ENCODE measurements around the gene DHRS7C.

The DHRS7C gene

GRCh38 chr17:9818760-9819159 lies 27.4 kb upstream of the DHRS7C start:
- no peak overlapping the region for H3K4me3 ChIP-seq (ENCODE audit: low read length)
- H3K4me1 ChIP-seq (ENCODE audit: low read length): no peaks in the 10 kb centered on the region
- no peaks in the 10 kb centered on the region for H4K20me1 ChIP-seq (ENCODE audit: insufficient read depth, low read length)
- no peak overlapping the region for H3K27ac ChIP-seq (ENCODE audit: low read length)
- H3K9me3 ChIP-seq (ENCODE audit: insufficient read depth, low read length): no peaks in the 10 kb centered on the region
- H3K27me3 ChIP-seq (ENCODE audit: low read depth, low read length): no peaks in the 10 kb centered on the region
- H3K9ac ChIP-seq (ENCODE audit: low read length): no peak overlapping the region
- no peaks in the 10 kb centered on the region for H3K79me2 ChIP-seq (ENCODE audit: low read length)
- no peak for TF ChIP-seq CTCF (IDR thresholded peaks at IDR 0.05; ENCODE audit: low read depth, low read length)
- no peak for TF ChIP-seq EZH2phosphoT487 (IDR thresholded peaks at IDR 0.05; ENCODE audit: low read depth)
- H3K36me3 ChIP-seq (replicated peaks; ENCODE audit: low read depth, low read length): no peaks in the 10 kb centered on the region
- no peak overlapping the region for H2AFZ ChIP-seq (ENCODE audit: low read depth, low read length)
- H3K4me2 ChIP-seq (ENCODE audit: low read length): no peak overlapping the region

- H3K4me1 ChIP-seq (ENCODE audit: low read length): no peaks in the 10 kb centered on the region
- no peak overlapping the region for H3K4me3 ChIP-seq (ENCODE audit: low read length)
- H4K20me1 ChIP-seq (ENCODE audit: insufficient read depth, low read length): no peaks in the 10 kb centered on the region
- no peaks in the 10 kb centered on the region for H3K27me3 ChIP-seq (ENCODE audit: low read depth, low read length)
- no peaks in the 10 kb centered on the region for H3K36me3 ChIP-seq (replicated peaks; ENCODE audit: low read depth, low read length)
- H3K27ac ChIP-seq (ENCODE audit: low read length): no peak overlapping the region
- no peak for TF ChIP-seq EZH2phosphoT487 (IDR thresholded peaks at IDR 0.05; ENCODE audit: low read depth)
- TF ChIP-seq CTCF (IDR thresholded peaks at IDR 0.05; ENCODE audit: low read depth, low read length): no peak
- no peaks in the 10 kb centered on the region for H3K9me3 ChIP-seq (ENCODE audit: insufficient read depth, low read length)
- no peaks in the 10 kb centered on the region for H3K79me2 ChIP-seq (ENCODE audit: low read length)
- no peak overlapping the region for H2AFZ ChIP-seq (ENCODE audit: low read depth, low read length)
- H3K9ac ChIP-seq (ENCODE audit: low read length): no peak overlapping the region
- H3K4me2 ChIP-seq (ENCODE audit: low read length): no peak overlapping the region
These were observed 25.7 kb upstream of the DHRS7C start for GRCh38 chr17:9817086-9817485.

- Histone ChIP-seq H4K20me1 (ENCODE audit: insufficient read depth, low read length) (no peaks in the 10 kb centered on the region), H3K4me1 (ENCODE audit: low read length) (no peaks in the 10 kb centered on the region), H3K27me3 (ENCODE audit: low read depth, low read length) (no peaks in the 10 kb centered on the region), H3K79me2 (ENCODE audit: low read length) (no peaks in the 10 kb centered on the region), H3K9ac (ENCODE audit: low read length) (no peak overlapping the region), H3K4me2 (ENCODE audit: low read length) (no peak overlapping the region), H3K27ac (ENCODE audit: low read length) (no peak overlapping the region), H2AFZ (ENCODE audit: low read depth, low read length) (no peak overlapping the region), H3K9me3 (ENCODE audit: insufficient read depth, low read length) (no peaks in the 10 kb centered on the region), H3K4me3 (ENCODE audit: low read length) (no peak overlapping the region), H3K36me3 (replicated peaks; ENCODE audit: low read depth, low read length) (no peaks in the 10 kb centered on the region)
- TF ChIP-seq CTCF (IDR thresholded peaks at IDR 0.05; ENCODE audit: low read depth, low read length) (no peak), EZH2phosphoT487 (IDR thresholded peaks at IDR 0.05; ENCODE audit: low read depth) (no peak)
These were observed 25.1 kb upstream of the DHRS7C start for GRCh38 chr17:9816472-9816871.

GRCh38 chr17:9814337-9814945 lies 23.0 kb upstream of the DHRS7C start:
- H3K27ac ChIP-seq (ENCODE audit: low read length): no peak overlapping the region
- no peaks in the 10 kb centered on the region for H3K4me1 ChIP-seq (ENCODE audit: low read length)
- no peak overlapping the region for H3K9ac ChIP-seq (ENCODE audit: low read length)
- no peaks in the 10 kb centered on the region for H3K27me3 ChIP-seq (ENCODE audit: low read depth, low read length)
- H4K20me1 ChIP-seq (ENCODE audit: insufficient read depth, low read length): no peaks in the 10 kb centered on the region
- H3K4me3 ChIP-seq (ENCODE audit: low read length): no peak overlapping the region
- no peak overlapping the region for H3K4me2 ChIP-seq (ENCODE audit: low read length)
- H3K79me2 ChIP-seq (ENCODE audit: low read length): no peaks in the 10 kb centered on the region
- TF ChIP-seq CTCF (IDR thresholded peaks at IDR 0.05; ENCODE audit: low read depth, low read length): no peak
- TF ChIP-seq EZH2phosphoT487 (IDR thresholded peaks at IDR 0.05; ENCODE audit: low read depth): no peak
- no peaks in the 10 kb centered on the region for H3K36me3 ChIP-seq (replicated peaks; ENCODE audit: low read depth, low read length)
- H3K9me3 ChIP-seq (ENCODE audit: insufficient read depth, low read length): no peaks in the 10 kb centered on the region
- H2AFZ ChIP-seq (ENCODE audit: low read depth, low read length): no peak overlapping the region

Measured in OCI-LY3 (cell line).